ENCODE measurements around the gene PDRG1. TPM values are rescaled to one million over a fixed set of nuclear protein-coding genes. Genes with fewer than 3 reads are reported as not detected.

Gene PDRG1
- total and polyA plus RNA-seq, 2 donors (not counting 1 experiment from before 2014, with no cell fraction given), result 12.7 to 18.6 TPM

DNA sequence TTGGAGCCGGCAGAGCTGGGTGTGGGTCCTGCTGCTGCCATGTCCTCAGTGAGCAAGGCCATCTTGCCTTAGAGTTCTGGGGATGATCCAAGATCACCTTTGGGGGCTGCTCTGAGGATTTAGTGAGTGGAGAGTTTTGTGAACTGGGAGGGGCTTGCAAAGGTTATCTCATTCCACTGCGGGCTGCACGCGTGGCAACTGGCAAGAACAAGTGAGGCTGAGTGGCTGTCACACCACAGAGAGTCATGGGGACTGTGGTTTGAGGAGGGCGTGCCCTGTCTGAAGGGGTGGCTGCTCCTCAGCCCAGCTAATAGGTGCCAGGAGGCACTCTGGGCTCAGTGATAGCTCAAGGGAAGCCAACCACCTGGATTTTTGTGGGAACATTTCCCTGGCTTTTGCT, 43.8 kb downstream of the PDRG1 start:
- no peaks in the 10 kb centered on the region for H3K79me2 ChIP-seq (ENCODE audit: control insufficient read depth, insufficient read depth, low read length)
- no peaks in the 10 kb centered on the region for H4K20me1 ChIP-seq (ENCODE audit: control insufficient read depth, insufficient read depth, low read length, poor library complexity, severe bottlenecking)
- no peak overlapping the region for H3K27ac ChIP-seq (ENCODE audit: low read length in 2 of 2)
- Mint-ChIP-seq H3K9me3 (ENCODE audit: insufficient read depth) (no peaks in the 10 kb centered on the region), H3K27me3 (no peaks in the 10 kb centered on the region), H3K4me3 (no peak overlapping the region), H3K27ac (no peak overlapping the region), H3K4me1 (no peaks in the 10 kb centered on the region)
- H3K36me3 ChIP-seq (replicated peaks in 1 of 2; ENCODE audit: control extremely low read depth in 1 of 2, control insufficient read depth in 1 of 2, extremely low read depth in 1 of 2, insufficient read depth in 2 of 2, low read length in 1 of 2), result no peaks in the 10 kb centered on the region
- intact Hi-C loops (cut with micrococcal nuclease), result no loop called here
- no peaks in the 10 kb centered on the region for H3K9me3 ChIP-seq (ENCODE audit: control extremely low read depth in 1 of 3, control insufficient read depth in 2 of 3, insufficient read depth in 1 of 3, low read length in 2 of 3)
- no peaks in the 10 kb centered on the region for H3K27me3 ChIP-seq (replicated peaks in 1 of 4; ENCODE audit: control extremely low read depth in 1 of 4, control insufficient read depth in 3 of 4, insufficient read depth in 4 of 4, low read length in 3 of 4)
- ChIA-PET POLR2A (no interaction called here), CTCF (no interaction called here)
- no peaks in the 10 kb centered on the region for H3K4me1 ChIP-seq (ENCODE audit: control insufficient read depth in 2 of 2, insufficient read depth in 2 of 2, low read length in 2 of 2)
- ATAC-seq (ENCODE audit: low read depth) (no peak), DNase-seq (no peak)
- H3K4me2 ChIP-seq (replicated peaks; ENCODE audit: low read depth, low read length, poor library complexity, severe bottlenecking), result no peak overlapping the region
- 82% methylated on average over 4 of the region's 5 CpGs for WGBS (ENCODE audit: insufficient coverage)
- H3K4me3 ChIP-seq (ENCODE audit: control extremely low read depth in 1 of 5, extremely low read depth in 1 of 5, insufficient read depth in 1 of 5, low read depth in 2 of 5, low read length in 4 of 5), result no peak overlapping the region
- TF ChIP-seq EZH2 (IDR thresholded peaks at IDR 0.05; ENCODE audit: borderline replicate concordance, insufficient read depth, low read depth, low read length, poor library complexity, severe bottlenecking), result no peak
- TF ChIP-seq, protein P1, sequence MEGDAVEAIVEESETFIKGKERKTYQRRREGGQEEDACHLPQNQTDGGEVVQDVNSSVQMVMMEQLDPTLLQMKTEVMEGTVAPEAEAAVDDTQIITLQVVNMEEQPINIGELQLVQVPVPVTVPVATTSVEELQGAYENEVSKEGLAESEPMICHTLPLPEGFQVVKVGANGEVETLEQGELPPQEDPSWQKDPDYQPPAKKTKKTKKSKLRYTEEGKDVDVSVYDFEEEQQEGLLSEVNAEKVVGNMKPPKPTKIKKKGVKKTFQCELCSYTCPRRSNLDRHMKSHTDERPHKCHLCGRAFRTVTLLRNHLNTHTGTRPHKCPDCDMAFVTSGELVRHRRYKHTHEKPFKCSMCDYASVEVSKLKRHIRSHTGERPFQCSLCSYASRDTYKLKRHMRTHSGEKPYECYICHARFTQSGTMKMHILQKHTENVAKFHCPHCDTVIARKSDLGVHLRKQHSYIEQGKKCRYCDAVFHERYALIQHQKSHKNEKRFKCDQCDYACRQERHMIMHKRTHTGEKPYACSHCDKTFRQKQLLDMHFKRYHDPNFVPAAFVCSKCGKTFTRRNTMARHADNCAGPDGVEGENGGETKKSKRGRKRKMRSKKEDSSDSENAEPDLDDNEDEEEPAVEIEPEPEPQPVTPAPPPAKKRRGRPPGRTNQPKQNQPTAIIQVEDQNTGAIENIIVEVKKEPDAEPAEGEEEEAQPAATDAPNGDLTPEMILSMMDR (IDR thresholded peaks at IDR 0.05), result no peak
- H3K9ac ChIP-seq (ENCODE audit: low read length), result no peak overlapping the region
- H2AFZ ChIP-seq (ENCODE audit: insufficient read depth, low read depth, low read length, poor library complexity, severe bottlenecking), result no peak overlapping the region

DNA sequence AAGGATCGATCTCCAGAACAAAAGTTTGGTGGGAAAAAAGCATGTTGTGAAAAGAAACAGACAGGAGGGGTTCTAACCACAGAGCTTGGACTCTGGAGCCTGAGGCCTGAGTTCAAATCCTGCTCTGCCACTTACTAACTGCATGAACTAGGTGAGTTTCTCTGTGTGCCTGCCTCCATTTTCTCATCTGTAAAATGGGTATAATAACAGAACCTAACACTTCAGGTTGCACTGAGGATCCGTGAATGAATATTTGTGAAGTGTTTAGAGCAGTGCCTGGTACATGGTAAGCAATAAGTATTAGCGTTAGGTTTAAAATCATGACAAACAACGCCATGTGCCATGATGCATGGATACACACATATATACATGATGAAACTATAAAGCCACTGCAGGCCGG, 44.8 kb downstream of the PDRG1 start:
- POLR2A ChIA-PET, result no interaction called here
- H3K27me3 Mint-ChIP-seq, result no peaks in the 10 kb centered on the region

More for the DNA sequence above, 44.8 kb downstream of the PDRG1 start:
- no peak overlapping the region for H3K4me3 Mint-ChIP-seq
- Histone ChIP-seq H3K27me3 (replicated peaks in 1 of 4; ENCODE audit: control extremely low read depth in 1 of 4, control insufficient read depth in 3 of 4, insufficient read depth in 4 of 4, low read length in 3 of 4) (no peaks in the 10 kb centered on the region), H3K79me2 (ENCODE audit: control insufficient read depth, insufficient read depth, low read length) (no peaks in the 10 kb centered on the region), H4K20me1 (ENCODE audit: control insufficient read depth, insufficient read depth, low read length, poor library complexity, severe bottlenecking) (no peaks in the 10 kb centered on the region), H3K27ac (ENCODE audit: low read length in 2 of 2) (no peak overlapping the region), H3K4me2 (replicated peaks; ENCODE audit: low read depth, low read length, poor library complexity, severe bottlenecking) (no peak overlapping the region), H3K36me3 (replicated peaks in 1 of 2; ENCODE audit: control extremely low read depth in 1 of 2, control insufficient read depth in 1 of 2, extremely low read depth in 1 of 2, insufficient read depth in 2 of 2, low read length in 1 of 2) (no peaks in the 10 kb centered on the region), H3K4me3 (ENCODE audit: control extremely low read depth in 1 of 5, extremely low read depth in 1 of 5, insufficient read depth in 1 of 5, low read depth in 2 of 5, low read length in 4 of 5) (no peak overlapping the region), H3K9ac (ENCODE audit: low read length) (no peak overlapping the region), H3K4me1 (ENCODE audit: control insufficient read depth in 2 of 2, insufficient read depth in 2 of 2, low read length in 2 of 2) (no peaks in the 10 kb centered on the region), H2AFZ (ENCODE audit: insufficient read depth, low read depth, low read length, poor library complexity, severe bottlenecking) (no peak overlapping the region), H3K9me3 (ENCODE audit: control extremely low read depth in 1 of 3, control insufficient read depth in 2 of 3, insufficient read depth in 1 of 3, low read length in 2 of 3) (no peaks in the 10 kb centered on the region)
- no peaks in the 10 kb centered on the region for H3K9me3 Mint-ChIP-seq (ENCODE audit: insufficient read depth)
- CTCF ChIA-PET, result no interaction called here
- H3K27ac Mint-ChIP-seq, result no peak overlapping the region
- intact Hi-C loops (cut with micrococcal nuclease), result no loop called here
- WGBS (ENCODE audit: insufficient coverage), result 94% methylated on average over 1 of the region's 5 CpGs
- DNase-seq (no peak), ATAC-seq (ENCODE audit: low read depth) (no peak)
- no peak for TF ChIP-seq EZH2 (IDR thresholded peaks at IDR 0.05; ENCODE audit: borderline replicate concordance, insufficient read depth, low read depth, low read length, poor library complexity, severe bottlenecking)
- TF ChIP-seq, protein P1 (IDR thresholded peaks at IDR 0.05), result no peak
- H3K4me1 Mint-ChIP-seq, result no peaks in the 10 kb centered on the region
